SKM-1 treated with dmso at 0.1 percent for 144 hours (cell line): ENCODE results near the gene SLC22A6.

Experiments used
- DNase-seq: peaks from one replicate; lab custom pipeline; 2025; ENCODE audit not compliant: unreplicated experiment; lab: John Stamatoyannopoulos, UW

SLC22A6 gene

GRCh38 chr11:62984451-62984991 lies at the start of gene SLC22A6:
Gene SLC22A6, minus strand, starts transcription at chr11:62984967. Its CDS starts 277 bp downstream, at chr11:62984690.
- no peak for DNase-seq

- DNase-seq: no peak
These were observed 47.7 kb upstream of the SLC22A6 start for GRCh38 chr11:63032457-63032856.

GRCh38 chr11:63023841-63024648 lies 39.3 kb upstream of the SLC22A6 start:
- peak; percentile 80 for DNase-seq

GRCh38 chr11:63023222-63023814 lies 38.6 kb upstream of the SLC22A6 start:
- DNase-seq: no peak

- DNase-seq: no peak
These were observed 37.7 kb upstream of the SLC22A6 start for GRCh38 chr11:63022441-63022840.

- DNase-seq: no peak
These were observed 36.0 kb upstream of the SLC22A6 start for GRCh38 chr11:63020671-63021291.

GRCh38 chr11:63019506-63019905 lies 34.7 kb upstream of the SLC22A6 start:
- no peak for DNase-seq

- DNase-seq: no peak
These were observed 32.7 kb upstream of the SLC22A6 start for GRCh38 chr11:63017306-63017974.

GRCh38 chr11:63015521-63016215 lies 30.9 kb upstream of the SLC22A6 start, which contains the start of gene SLC22A8:
Gene SLC22A8, minus strand, starts transcription at chr11:63015841. Its CDS starts 883 bp downstream, at chr11:63014958.
- no peak for DNase-seq

- DNase-seq: no peak
These were observed 29.8 kb upstream of the SLC22A6 start for GRCh38 chr11:63014408-63015055.

GRCh38 chr11:63012839-63013238 lies 28.1 kb upstream of the SLC22A6 start:
- DNase-seq: no peak

GRCh38 chr11:63012430-63012829 lies 27.7 kb upstream of the SLC22A6 start:
- no peak for DNase-seq

- DNase-seq: no peak
These were observed 26.2 kb upstream of the SLC22A6 start for GRCh38 chr11:63010934-63011439.

- DNase-seq: no peak
These were observed 23.2 kb upstream of the SLC22A6 start for GRCh38 chr11:63007920-63008319.

- no peak for DNase-seq
These were observed 16.7 kb upstream of the SLC22A6 start for GRCh38 chr11:63001456-63001855.

GRCh38 chr11:62999649-63000048 lies 14.9 kb upstream of the SLC22A6 start:
- no peak for DNase-seq

GRCh38 chr11:62999156-62999555 lies 14.4 kb upstream of the SLC22A6 start:
- no peak for DNase-seq

- DNase-seq: no peak
These were observed 11.5 kb upstream of the SLC22A6 start for GRCh38 chr11:62996271-62996670.

GRCh38 chr11:62994775-62995174 lies 10.0 kb upstream of the SLC22A6 start:
- DNase-seq: no peak

- DNase-seq: no peak
These were observed 3.5 kb upstream of the SLC22A6 start for GRCh38 chr11:62988276-62988675.
